HepG2 (cell line): ENCODE measurements around the gene SIGLEC8. TPM values are rescaled to one million over a fixed set of nuclear protein-coding genes. Genes with fewer than 3 reads are reported as not detected.

Experiments used
- ATAC-seq: fragments of 200-7000 bp; cut with Tn5 transposase; 3 replicates; pipeline ENCODE4 v1.9.1; 2020; ENCODE audit warnings: mild to moderate bottlenecking, moderate library complexity
- BruUV-seq: library from RNA; stranded (reverse); fragments of 400-500 nt; replicated peaks from 2 replicates; lab custom pipeline; 2021; lab: Mats Ljungman, UMichigan
- CTCF ChIA-PET: fragments of 300-600 bp; formaldehyde crosslinking; extraction: SDS; loops from one replicate; lab custom pipeline; 2021; ENCODE audit warnings: low total read pairs, inconsistent platforms, low intra/inter-chr PET ratio; lab: Yijun Ruan, JAX
- POLR2A ChIA-PET: fragments of 350-600 bp; sonication (Branson Sonifier 250); formaldehyde crosslinking; loops from one replicate; lab custom pipeline; 2020; ENCODE audit warnings: antibody characterized with exemption, inconsistent platforms; lab: Yijun Ruan, JAX
- DNase-seq: peaks from one replicate; pipeline ENCODE4 v3.0.0-alpha.2; 2015; ENCODE audit warnings: low spot score
- FAIRE-seq: peaks from 3 replicates; lab custom pipeline; 2011; peaks lifted over from hg19 to GRCh38; lab: Jason Lieb, UNC
- H2AFZ ChIP-seq: one replicate; pipeline ENCODE4 v1.6.1; 2011; ENCODE audit warnings: low read length, inconsistent platforms
- H3K27ac ChIP-seq: fragments of 300-600 bp; 3 replicates; pipeline ENCODE4 v1.8.0; 2011; ENCODE audit warnings: mixed run types, mild to moderate bottlenecking, mixed read lengths, low read length, inconsistent platforms; ENCODE audit not compliant: insufficient read depth; ENCODE audit errors: extremely low read length
- H3K27me3 ChIP-seq, 2 experiments: fragments of 200-600 bp in 1 of 2; 2 replicates in 1 of 2; 3 replicates in 1 of 2; pipeline versions ENCODE4 v1.6.0 to v1.8.0; 2011; ENCODE audit warnings: low read length in 2 of 2, mild to moderate bottlenecking in 2 of 2, moderate library complexity in 2 of 2, inconsistent platforms in 1 of 2; ENCODE audit not compliant: insufficient read depth in 2 of 2, control insufficient read depth in 1 of 2
- H3K36me3 ChIP-seq, 2 experiments: fragments of 200-600 bp in 1 of 2; replicated peaks in 1 of 2; 2 replicates in 1 of 2; 3 replicates in 1 of 2; pipeline versions ENCODE4 v1.5.1 to v1.8.0; 2011; ENCODE audit warnings: low read length in 2 of 2, inconsistent platforms in 1 of 2; ENCODE audit not compliant: insufficient read depth in 2 of 2, control insufficient read depth in 1 of 2
- H3K4me1 ChIP-seq: 2 replicates; pipeline ENCODE4 v1.5.1; 2012; ENCODE audit warnings: low read length, inconsistent platforms; ENCODE audit not compliant: insufficient read depth
- H3K4me2 ChIP-seq: 2 replicates; pipeline ENCODE4 v1.6.0; 2011; ENCODE audit warnings: low read depth, low read length, inconsistent platforms
- H3K4me3 ChIP-seq, 3 experiments: fragments of 200-600 bp in 1 of 3; sonication (generic), shearing (Covaris generic) in 1 of 3; replicated peaks in 1 of 3; 2 replicates each; pipeline ENCODE4 v1.5.1; 2011 to 2016; ENCODE audit warnings: low read length in 3 of 3, inconsistent platforms in 2 of 3, low read depth in 2 of 3, mild to moderate bottlenecking in 2 of 3, control low read depth in 1 of 3, mixed read lengths in 1 of 3; ENCODE audit not compliant: insufficient read depth in 1 of 3
- H3K79me2 ChIP-seq: one replicate; pipeline ENCODE4 v1.6.1; 2011; ENCODE audit warnings: low read length, inconsistent platforms; ENCODE audit not compliant: insufficient read depth
- H3K9ac ChIP-seq: 2 replicates; pipeline ENCODE4 v1.6.0; 2011; ENCODE audit warnings: mild to moderate bottlenecking, low read depth, low read length, inconsistent platforms; ENCODE audit not compliant: insufficient read depth
- H3K9me3 ChIP-seq: 2 replicates; pipeline ENCODE4 v1.5.1; 2012; ENCODE audit warnings: mild to moderate bottlenecking, low read length
- H4K20me1 ChIP-seq: 2 replicates; pipeline ENCODE4 v1.6.0; 2011; ENCODE audit warnings: inconsistent platforms, mild to moderate bottlenecking, low read length, moderate library complexity; ENCODE audit not compliant: insufficient read depth
- MATR3 ChIP-seq: sonication (generic); formaldehyde crosslinking; IDR thresholded peaks from 2 replicates; pipeline ENCODE4 v1.4.0; 2020; ENCODE audit warnings: missing genetic modification reagents
- MTA1 ChIP-seq: sonication (generic); formaldehyde crosslinking; IDR thresholded peaks from 2 replicates; pipeline ENCODE4 v1.4.0; 2020; ENCODE audit warnings: missing genetic modification reagents, mild to moderate bottlenecking, borderline replicate concordance
- NFE2L1 ChIP-seq: sonication (generic); formaldehyde crosslinking; IDR thresholded peaks from 2 replicates; pipeline ENCODE4 v1.4.0; 2020; ENCODE audit warnings: missing genetic modification reagents, mild to moderate bottlenecking, borderline replicate concordance
- POLR2AphosphoS2 ChIP-seq: IDR thresholded peaks from 2 replicates; pipeline ENCODE4 v1.6.1; 2011; ENCODE audit warnings: low read depth, low read length, improper control_type of control experiment
- ZFP1 ChIP-seq: IDR thresholded peaks from 2 replicates; pipeline ENCODE4 v1.6.1; 2016
- ZMYM2 ChIP-seq: sonication (generic); formaldehyde crosslinking; IDR thresholded peaks from 2 replicates; pipeline ENCODE4 v1.8.0; 2022; ENCODE audit warnings: mild to moderate bottlenecking, missing genetic modification reagents
- ZNF251 ChIP-seq: sonication (generic); formaldehyde crosslinking; IDR thresholded peaks from 2 replicates; pipeline ENCODE4 v1.9.0; 2021; ENCODE audit warnings: mild to moderate bottlenecking, missing genetic modification reagents
- ZNF614 ChIP-seq: IDR thresholded peaks from 2 replicates; pipeline ENCODE4 v1.6.1; 2018; ENCODE audit warnings: missing biosample characterization, missing genetic modification reagents, inconsistent platforms, borderline replicate concordance
- WGBS: methylation state at CpG from one replicate; pipeline ENCODE4 v1.1.6; 2017; ENCODE audit warnings: low lambda C conversion rate; 5-methylcytosine and 5-hydroxymethylcytosine counted together
- in situ Hi-C: cut with HindIII; loops from 2 replicates; pipeline ENCODE4 v1.10.0; 2017; ENCODE audit warnings: low pct_unique_long_range_greater_than_20kb; ENCODE audit not compliant: extremely low pct_ligation_motif_present
- intact Hi-C: fragments of 100-400 bp; cut with micrococcal nuclease; formaldehyde crosslinking; loops from one replicate; pipeline ENCODE4 v1.10.0; 2022; ENCODE audit not compliant: unreplicated experiment
- polyA plus RNA-seq, 8 experiments: library from polyadenylated mRNA; depleted of rRNA in 3 of 8; stranded (reverse) in 7 of 8; unstranded in 1 of 8; fragments of >200 nt; fragmentation: Illumina TruSeq in 4 of 8; extraction: Trizol in 4 of 8; gene quantifications; 2 replicates each; pipeline versions ENCODE4 v1.2.1 to v1.2.3, GENCODE V29; 2011 to 2016; ENCODE audit warnings: low read depth in 4 of 8, missing spikeins in 1 of 8, mixed read lengths in 1 of 8; ENCODE audit not compliant: insufficient read depth in 1 of 8
- total RNA-seq, 5 experiments: library from RNA; depleted of rRNA; stranded (reverse); fragments of >200 nt; fragmentation: Illumina TruSeq; extraction: Trizol; gene quantifications; 2 replicates each; pipeline ENCODE4 v1.2.3, GENCODE V29; 2016; ENCODE audit warnings: low read depth in 1 of 5
- TF ChIP-seq, protein P1 (sequence below): sonication (generic); formaldehyde crosslinking; IDR thresholded peaks from 2 replicates; pipeline ENCODE4 v1.9.0; 2022; ENCODE audit warnings: missing genetic modification reagents, mild to moderate bottlenecking, borderline replicate concordance
- TF ChIP-seq, protein P2 (sequence below): sonication (generic); formaldehyde crosslinking; IDR thresholded peaks from 2 replicates; pipeline ENCODE4 v1.4.0; 2020; ENCODE audit warnings: missing genetic modification reagents

Gene SIGLEC8
- total and polyA plus RNA-seq, 2 of the 13 experiments (the other 11 are each of a cell fraction or from before 2014, with no cell fraction given) = not detected

DNA sequence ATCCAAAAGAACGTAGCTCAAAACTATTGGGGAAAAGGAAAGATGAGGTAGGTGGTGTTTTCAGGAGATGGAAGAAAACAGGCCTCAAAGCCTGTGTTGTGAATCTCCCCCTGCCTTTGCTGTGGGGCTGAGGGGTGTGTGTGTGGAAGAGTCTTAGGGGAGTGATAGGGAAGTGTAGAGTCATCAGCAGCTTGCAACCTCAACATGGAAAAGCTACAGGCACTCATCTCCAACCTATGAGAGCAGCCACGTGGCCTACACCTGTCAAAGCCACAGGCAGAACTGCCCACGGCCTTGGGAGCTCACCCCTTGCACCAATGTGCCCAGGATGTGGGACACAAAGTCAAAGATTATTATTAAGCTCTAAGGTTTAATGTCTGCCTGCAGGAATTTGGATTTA, 47.6 kb upstream of the SIGLEC8 start:
- Histone ChIP-seq H4K20me1 (no peaks in the 10 kb centered on the region), H3K4me2 (no peak overlapping the region), H3K4me3 (no peak overlapping the region), H2AFZ (no peak overlapping the region), H3K4me1 (no peaks in the 10 kb centered on the region), H3K36me3 (no peaks in the 10 kb centered on the region), H3K79me2 (no peaks in the 10 kb centered on the region), H3K27ac (no peak overlapping the region), H3K9me3 (no peaks in the 10 kb centered on the region), H3K9ac (no peak overlapping the region), H3K27me3 (peaks cover 0 to 7% of the 10 kb centered on the region in 2 experiments; a peak in 1 of 5 replicates)
- no peak for DNase-seq
- ChIA-PET CTCF (no interaction called here), POLR2A (no interaction called here)
- no peak for ATAC-seq
- no peak for FAIRE-seq
- intact Hi-C loops (no loop called here), in situ Hi-C loops (no loop called here)
- no peak for TF ChIP-seq ZMYM2 (CRISPR knock-in tag)
- TF ChIP-seq, protein P1, sequence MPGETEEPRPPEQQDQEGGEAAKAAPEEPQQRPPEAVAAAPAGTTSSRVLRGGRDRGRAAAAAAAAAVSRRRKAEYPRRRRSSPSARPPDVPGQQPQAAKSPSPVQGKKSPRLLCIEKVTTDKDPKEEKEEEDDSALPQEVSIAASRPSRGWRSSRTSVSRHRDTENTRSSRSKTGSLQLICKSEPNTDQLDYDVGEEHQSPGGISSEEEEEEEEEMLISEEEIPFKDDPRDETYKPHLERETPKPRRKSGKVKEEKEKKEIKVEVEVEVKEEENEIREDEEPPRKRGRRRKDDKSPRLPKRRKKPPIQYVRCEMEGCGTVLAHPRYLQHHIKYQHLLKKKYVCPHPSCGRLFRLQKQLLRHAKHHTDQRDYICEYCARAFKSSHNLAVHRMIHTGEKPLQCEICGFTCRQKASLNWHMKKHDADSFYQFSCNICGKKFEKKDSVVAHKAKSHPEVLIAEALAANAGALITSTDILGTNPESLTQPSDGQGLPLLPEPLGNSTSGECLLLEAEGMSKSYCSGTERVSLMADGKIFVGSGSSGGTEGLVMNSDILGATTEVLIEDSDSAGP (CRISPR knock-in tag) = no peak
- TF ChIP-seq ZNF614 (CRISPR knock-in tag) = no peak
- no peak for TF ChIP-seq MTA1 (CRISPR knock-in tag)
- no peak for TF ChIP-seq ZNF251
- no peak for TF ChIP-seq NFE2L1 (CRISPR knock-in tag)
- TF ChIP-seq, protein P2, sequence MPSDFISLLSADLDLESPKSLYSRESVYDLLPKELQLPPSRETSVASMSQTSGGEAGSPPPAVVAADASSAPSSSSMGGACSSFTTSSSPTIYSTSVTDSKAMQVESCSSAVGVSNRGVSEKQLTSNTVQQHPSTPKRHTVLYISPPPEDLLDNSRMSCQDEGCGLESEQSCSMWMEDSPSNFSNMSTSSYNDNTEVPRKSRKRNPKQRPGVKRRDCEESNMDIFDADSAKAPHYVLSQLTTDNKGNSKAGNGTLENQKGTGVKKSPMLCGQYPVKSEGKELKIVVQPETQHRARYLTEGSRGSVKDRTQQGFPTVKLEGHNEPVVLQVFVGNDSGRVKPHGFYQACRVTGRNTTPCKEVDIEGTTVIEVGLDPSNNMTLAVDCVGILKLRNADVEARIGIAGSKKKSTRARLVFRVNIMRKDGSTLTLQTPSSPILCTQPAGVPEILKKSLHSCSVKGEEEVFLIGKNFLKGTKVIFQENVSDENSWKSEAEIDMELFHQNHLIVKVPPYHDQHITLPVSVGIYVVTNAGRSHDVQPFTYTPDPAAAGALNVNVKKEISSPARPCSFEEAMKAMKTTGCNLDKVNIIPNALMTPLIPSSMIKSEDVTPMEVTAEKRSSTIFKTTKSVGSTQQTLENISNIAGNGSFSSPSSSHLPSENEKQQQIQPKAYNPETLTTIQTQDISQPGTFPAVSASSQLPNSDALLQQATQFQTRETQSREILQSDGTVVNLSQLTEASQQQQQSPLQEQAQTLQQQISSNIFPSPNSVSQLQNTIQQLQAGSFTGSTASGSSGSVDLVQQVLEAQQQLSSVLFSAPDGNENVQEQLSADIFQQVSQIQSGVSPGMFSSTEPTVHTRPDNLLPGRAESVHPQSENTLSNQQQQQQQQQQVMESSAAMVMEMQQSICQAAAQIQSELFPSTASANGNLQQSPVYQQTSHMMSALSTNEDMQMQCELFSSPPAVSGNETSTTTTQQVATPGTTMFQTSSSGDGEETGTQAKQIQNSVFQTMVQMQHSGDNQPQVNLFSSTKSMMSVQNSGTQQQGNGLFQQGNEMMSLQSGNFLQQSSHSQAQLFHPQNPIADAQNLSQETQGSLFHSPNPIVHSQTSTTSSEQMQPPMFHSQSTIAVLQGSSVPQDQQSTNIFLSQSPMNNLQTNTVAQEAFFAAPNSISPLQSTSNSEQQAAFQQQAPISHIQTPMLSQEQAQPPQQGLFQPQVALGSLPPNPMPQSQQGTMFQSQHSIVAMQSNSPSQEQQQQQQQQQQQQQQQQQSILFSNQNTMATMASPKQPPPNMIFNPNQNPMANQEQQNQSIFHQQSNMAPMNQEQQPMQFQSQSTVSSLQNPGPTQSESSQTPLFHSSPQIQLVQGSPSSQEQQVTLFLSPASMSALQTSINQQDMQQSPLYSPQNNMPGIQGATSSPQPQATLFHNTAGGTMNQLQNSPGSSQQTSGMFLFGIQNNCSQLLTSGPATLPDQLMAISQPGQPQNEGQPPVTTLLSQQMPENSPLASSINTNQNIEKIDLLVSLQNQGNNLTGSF = no peak
- TF ChIP-seq MATR3 (CRISPR knock-in tag) = no peak
- TF ChIP-seq ZFP1 = no peak
- no peak for TF ChIP-seq POLR2AphosphoS2
- WGBS = 3% methylated on average over 1 of the region's 3 CpGs
- BruUV-seq = no TSS peak
